ENCODE data around the gene SLC2A1. TPM values are rescaled to one million over a fixed set of nuclear protein-coding genes. Genes with fewer than 3 reads are reported as not detected.

SLC2A1 gene
- total RNA-seq, 2 donors from 2014 or later: 39.9 to 121 TPM

DNA sequence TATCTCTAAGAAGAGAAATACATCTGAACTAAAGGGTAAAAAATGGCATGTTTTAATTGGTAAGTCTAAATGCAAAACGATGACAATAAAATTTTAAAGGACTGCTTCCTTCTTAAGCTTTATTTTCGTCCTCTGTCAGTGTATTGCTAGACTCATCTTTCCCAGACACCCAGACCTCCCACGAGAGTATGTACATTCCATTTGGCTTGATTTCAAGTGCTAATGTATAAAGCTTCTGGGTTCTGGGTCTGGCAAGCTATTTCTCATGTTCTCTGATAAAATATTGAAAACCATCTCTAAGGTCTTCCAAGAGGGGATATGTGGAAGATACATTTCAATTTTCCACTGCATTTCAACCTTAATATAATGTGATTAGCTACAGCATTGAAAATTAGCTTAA is 24.6 kb upstream of the SLC2A1 start:
- H3K36me3 Mint-ChIP-seq: no peaks in the 10 kb centered on the region
- no peak overlapping the region for H3K27ac Mint-ChIP-seq
- DNase-seq (ENCODE audit: low spot score in 2 of 2): no peak
- ATAC-seq: no peak
- H3K9me3 Mint-ChIP-seq: no peaks in the 10 kb centered on the region

DNA sequence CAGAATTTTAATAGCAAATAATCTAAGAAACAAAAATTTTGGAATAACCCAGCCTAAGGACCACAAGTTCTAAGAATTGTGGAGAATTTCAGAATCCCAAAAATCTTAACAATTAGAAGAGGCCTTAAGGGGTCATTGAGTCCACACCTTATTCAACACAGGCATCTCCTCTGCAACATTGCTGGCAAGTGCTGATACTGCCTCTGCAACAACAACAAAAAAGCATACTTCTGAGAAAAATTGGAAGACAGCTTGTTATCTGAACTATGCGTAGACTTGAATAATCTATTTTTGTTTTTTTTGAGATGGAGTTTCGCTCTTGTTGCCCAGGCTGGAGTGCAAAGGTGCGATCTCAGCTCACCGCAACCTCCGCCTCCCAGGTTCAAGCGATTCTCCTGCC is 24.0 kb upstream of the SLC2A1 start:
- ATAC-seq (no peak), DNase-seq (ENCODE audit: low spot score in 2 of 2) (no peak)
- no peak overlapping the region for H3K27ac Mint-ChIP-seq
- no peaks in the 10 kb centered on the region for H3K9me3 Mint-ChIP-seq
- no peaks in the 10 kb centered on the region for H3K36me3 Mint-ChIP-seq

DNA sequence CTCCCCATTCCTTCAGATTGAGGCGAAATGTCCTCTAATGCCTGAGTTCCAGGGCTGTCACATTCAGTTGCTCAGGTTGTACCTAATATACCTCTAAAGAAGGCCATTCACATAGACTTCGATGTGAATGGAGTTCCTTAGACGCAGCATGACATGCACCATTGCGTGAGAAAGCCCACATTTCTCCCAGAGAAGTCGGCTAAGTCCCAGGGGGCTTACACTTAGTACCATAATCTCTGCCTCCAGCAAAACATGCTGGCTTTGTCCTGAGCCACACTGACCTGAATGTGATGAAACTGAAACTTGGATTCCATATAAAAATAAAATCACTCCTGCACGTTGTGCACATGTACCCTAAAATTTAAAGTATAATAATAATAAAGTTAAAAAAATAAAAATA is 23.2 kb upstream of the SLC2A1 start:
- ATAC-seq (no peak), DNase-seq (ENCODE audit: low spot score in 2 of 2) (no peak)
- H3K27ac Mint-ChIP-seq: no peak overlapping the region
- H3K36me3 Mint-ChIP-seq: no peaks in the 10 kb centered on the region
- no peaks in the 10 kb centered on the region for H3K9me3 Mint-ChIP-seq

DNA sequence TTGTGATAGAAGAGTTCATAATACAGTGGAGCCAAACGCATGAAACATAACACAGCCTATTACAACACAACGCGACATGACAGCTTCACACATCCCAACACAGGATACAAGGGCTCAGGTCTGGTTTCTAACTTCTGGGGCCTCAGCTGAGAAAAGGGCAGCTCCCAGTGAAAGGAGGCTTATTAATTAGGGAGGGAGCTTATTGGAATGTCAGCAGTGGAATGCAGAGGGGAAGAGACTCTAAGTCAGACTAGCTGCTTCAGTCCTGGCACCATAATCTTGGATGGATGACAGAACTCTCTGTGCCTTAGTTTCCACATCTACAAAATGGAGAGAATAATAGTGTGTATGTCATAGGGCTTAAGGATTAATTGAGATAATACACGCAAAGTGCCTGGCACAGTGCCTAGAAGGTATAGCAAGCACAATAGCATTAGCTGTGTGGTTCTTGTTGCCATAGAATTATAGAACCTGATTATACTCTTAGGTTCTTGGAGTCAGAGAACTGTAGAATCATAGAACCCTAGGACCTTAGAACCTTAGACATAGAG is 22.7 kb upstream of the SLC2A1 start:
- ATAC-seq: no peak
- H3K9me3 Mint-ChIP-seq: no peaks in the 10 kb centered on the region

DNA sequence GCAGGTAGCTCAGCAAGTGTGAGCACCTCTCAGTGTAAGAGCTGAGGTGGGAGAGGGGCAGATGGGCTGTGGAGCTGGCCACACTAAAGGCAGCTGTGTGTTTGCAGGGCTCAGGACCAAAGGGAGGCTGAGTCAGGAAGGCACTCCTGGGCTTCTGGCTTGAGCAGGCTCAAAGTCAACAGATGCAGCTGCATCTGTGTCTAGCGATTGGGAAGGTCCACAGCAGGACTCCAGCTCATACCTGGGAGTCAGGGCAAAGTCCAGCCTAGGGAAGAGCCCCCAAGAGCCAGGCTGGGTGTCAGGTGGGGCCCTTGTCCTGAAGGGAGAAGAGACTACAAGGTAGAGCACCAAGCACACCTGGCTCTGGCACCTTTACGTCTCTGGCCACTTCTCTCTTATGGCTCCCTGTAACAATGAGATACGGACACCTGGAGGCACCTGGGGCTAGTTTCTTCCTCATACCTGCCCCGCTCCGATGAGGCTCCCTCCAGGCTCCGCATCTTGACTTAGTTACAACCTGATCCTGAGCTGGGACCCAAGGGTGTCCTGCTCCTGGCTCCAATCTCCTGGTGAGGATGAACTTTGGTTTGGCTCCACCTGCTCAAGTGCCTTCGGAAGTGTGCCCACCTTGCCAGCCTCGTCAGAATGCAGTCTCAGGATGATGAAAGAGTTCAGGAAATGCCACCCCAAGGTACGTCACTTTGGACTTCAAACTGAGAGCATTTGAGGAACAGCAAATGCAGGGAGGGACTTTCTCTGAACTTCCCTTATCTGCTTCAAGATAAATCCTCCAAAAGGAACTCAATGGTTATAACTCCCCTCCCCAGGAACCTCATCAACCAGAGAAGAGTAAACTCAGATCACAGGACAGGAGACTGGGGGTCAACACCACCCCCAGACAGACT is 21.5 kb upstream of the SLC2A1 start:
- no peak overlapping the region for H3K27ac Mint-ChIP-seq
- H3K36me3 Mint-ChIP-seq: no peaks in the 10 kb centered on the region
- no peak for DNase-seq (ENCODE audit: low spot score in 2 of 2)
- H3K9me3 Mint-ChIP-seq: no peaks in the 10 kb centered on the region
- ATAC-seq: no peak

More for the DNA sequence above, 22.7 kb upstream of the SLC2A1 start:
- H3K27ac Mint-ChIP-seq: peak overlapping the region in 1 of 2 donors; percentile 6
- DNase-seq (ENCODE audit: low spot score in 2 of 2): no peak
- H3K36me3 Mint-ChIP-seq: no peaks in the 10 kb centered on the region

DNA sequence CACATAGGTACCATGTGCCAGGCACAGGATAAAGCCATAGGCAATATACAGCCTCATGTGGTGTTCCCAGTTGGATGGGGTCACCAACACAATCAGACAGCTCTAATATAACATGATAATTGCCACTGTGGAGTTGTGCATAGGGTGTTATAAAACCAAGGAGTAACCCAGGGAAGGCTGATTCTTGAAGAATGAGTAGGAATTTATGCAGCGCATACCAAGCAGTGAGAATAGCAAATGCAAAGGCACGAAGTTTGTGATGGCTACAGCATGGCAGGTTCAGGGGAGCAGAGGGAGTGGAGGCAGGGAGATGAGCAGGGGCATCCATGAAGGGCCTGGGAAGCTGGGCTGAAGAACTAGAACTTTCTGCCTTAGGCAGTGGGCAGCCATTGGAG is 20.4 kb upstream of the SLC2A1 start:
- no peaks in the 10 kb centered on the region for H3K9me3 Mint-ChIP-seq
- DNase-seq (ENCODE audit: low spot score in 2 of 2) (no peak), ATAC-seq (no peak)
- no peak overlapping the region for H3K27ac Mint-ChIP-seq
- no peaks in the 10 kb centered on the region for H3K36me3 Mint-ChIP-seq

DNA sequence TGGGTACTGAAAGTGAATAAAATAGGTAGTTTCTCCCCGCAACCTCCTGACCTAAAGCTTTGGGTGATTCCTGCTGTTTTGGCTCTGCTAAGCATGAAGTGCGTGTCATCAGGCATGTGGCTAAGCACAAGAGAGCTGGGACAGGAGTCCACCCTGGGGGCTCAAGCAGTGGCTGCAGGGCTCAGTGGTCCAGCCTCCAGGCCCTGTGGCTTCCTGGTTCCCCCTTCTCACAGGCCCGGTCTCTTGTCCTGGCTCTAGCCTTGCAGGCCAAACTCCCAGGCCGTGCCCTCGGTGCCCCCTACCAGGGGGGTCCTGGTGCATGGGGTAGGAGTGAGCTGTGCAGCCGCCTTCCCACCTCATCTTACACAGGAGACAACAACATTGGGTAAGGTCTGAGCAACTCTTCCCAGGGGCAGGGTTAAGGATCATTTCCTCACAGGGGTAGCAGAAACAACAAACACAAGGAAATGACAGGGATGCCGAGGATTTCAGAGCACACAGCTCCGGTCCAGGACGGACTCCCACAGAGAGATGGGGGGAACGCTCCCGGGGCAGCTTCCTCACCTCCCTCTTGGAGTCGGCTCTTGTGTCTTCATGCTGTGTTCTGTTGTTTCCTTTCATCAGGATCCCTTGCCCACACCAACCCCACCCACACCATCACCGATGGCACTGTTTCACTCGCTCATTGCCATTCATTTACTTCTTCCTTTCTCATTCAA is 19.8 kb upstream of the SLC2A1 start:
- Mint-ChIP-seq H3K36me3 (no peaks in the 10 kb centered on the region), H3K9me3 (no peaks in the 10 kb centered on the region), H3K27ac (no peak overlapping the region)
- DNase-seq (ENCODE audit: low spot score in 2 of 2) (no peak), ATAC-seq (no peak)

DNA sequence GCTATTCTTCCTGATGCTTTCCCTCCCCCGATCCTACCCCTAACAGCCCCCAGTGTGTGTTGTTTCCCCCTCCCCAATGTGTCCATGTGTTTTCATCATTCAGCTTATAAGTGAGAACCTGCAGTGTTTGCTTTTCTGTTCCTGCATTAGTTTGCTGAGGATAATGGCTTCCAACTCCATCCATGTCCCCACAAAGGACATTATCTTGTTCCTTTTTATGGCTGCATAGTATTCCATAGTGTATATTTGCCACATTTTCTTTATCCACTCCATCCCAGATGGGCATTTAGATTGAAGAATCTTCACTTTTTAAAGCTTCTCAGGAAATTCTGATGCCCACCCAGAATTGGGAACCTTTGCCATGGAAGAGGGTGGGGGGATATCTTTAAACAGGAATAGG is 19.0 kb upstream of the SLC2A1 start:
- ATAC-seq: no peak
- Mint-ChIP-seq H3K9me3 (no peaks in the 10 kb centered on the region), H3K36me3 (no peaks in the 10 kb centered on the region), H3K27ac (no peak overlapping the region)
- DNase-seq (ENCODE audit: low spot score in 2 of 2): no peak

DNA sequence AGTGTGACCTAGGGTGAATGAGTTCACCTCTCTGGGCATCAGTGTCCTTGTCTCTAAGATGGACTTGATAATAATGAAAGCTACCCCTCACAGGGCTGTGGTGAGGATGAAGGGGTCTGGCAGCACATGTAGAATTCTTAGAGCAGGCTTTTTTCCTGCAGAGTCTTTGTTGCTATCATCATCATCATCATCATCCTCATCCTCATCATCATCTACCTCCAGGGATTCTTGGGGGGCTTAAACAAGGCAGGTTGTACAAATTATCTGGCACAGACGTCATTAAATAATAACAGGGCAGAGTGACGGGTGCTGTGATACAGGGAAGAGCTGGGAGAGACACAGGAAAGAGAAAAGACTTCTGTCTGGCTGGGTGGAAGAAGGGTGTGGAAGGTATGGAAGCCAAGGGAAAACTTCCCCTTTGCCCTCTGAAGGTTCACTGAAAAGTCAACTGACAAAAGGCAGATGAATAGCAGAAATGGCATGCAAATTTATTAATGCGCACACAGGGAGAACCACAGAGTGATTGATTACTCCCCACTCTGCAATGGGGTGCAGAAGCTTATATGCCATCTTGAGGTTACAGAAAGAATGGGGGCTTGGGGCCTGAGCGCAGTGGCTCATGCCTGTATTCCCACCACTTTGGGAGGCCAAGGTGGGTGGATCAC is 17.0 kb upstream of the SLC2A1 start:
- DNase-seq (ENCODE audit: low spot score in 2 of 2) (no peak), ATAC-seq (no peak)
- H3K9me3 Mint-ChIP-seq: no peaks in the 10 kb centered on the region
- no peaks in the 10 kb centered on the region for H3K36me3 Mint-ChIP-seq
- H3K27ac Mint-ChIP-seq: peak overlapping the region in 1 of 2 donors; percentile 32

DNA sequence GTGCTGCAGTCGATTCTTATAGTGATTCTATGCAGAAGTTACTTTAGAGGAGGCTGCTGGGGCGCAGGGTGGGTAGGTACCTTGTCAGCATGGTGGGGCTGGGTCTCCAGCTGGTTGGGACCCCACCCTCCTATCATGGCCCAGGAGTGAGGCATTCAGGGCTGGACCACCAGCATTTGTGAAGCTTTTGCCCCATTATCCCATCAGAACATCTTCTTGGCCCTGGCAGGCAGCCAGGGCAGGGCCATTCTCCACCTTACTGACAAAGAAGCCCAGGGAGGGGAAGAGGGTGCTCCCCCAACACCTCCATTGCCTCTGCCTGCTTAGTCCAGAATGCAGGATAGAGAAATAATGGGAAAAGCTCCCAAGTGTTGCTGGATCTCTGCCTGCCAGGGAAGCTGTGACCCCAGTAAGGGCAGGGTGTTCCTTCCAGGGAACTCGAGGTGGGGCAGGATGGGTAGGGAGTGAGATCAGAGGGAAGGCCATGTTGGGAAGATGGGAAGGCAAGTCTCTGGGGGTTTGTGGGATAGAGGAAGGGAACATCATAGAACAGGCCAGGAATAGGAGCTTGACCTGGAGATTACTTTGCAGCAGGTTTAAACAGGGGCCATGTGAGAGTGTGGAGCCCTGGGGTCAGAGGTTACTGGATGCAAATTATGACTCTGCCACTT is 16.2 kb upstream of the SLC2A1 start:
- no peak for DNase-seq (ENCODE audit: low spot score in 2 of 2)
- no peaks in the 10 kb centered on the region for H3K36me3 Mint-ChIP-seq
- H3K27ac Mint-ChIP-seq: peak overlapping the region; percentile 17 to 32
- ATAC-seq: no peak
- H3K9me3 Mint-ChIP-seq: no peaks in the 10 kb centered on the region

DNA sequence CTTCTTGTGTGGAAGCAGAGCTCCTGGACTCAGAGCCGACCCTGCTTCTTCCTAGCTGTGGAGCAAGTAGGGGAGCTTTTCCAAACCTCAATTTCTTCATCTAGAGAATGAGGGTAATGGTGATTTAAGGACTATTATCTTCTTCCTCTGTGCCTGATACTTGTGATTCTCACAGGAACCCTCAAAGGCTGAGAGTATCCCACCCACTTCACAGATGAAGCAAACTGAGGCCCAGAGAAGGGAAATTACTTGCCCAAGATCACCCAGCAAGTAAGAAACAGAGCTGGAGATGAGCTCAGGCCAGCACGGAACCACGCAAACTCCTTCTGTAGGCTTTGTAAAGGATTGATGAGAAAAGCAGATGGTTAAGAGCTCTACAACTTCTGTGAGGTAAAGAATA is 15.1 kb upstream of the SLC2A1 start:
- Mint-ChIP-seq H3K27ac (no peak overlapping the region), H3K9me3 (no peaks in the 10 kb centered on the region), H3K36me3 (no peaks in the 10 kb centered on the region)
- ATAC-seq (no peak), DNase-seq (ENCODE audit: low spot score in 2 of 2) (no peak)

DNA sequence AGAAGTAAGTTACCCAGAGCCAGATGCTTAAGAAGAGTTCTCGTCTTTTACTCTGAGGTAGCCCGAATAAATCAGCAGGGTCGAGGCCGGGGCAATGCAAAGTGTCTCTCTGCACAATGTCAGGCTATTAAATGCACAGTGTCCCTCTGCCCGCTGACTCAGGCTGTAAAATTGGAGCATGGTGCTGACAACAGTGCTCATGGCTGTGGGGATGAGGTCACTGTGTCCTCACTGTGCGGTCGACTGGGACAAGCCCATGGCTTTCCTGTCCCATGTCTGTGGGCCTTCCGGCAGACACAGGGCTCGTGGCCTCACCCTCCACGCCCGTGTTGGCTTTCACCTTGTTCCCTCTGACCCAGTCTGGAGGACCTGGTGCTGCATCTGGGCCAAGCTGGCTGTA is 14.6 kb upstream of the SLC2A1 start:
- Mint-ChIP-seq H3K27ac (no peak overlapping the region), H3K9me3 (no peaks in the 10 kb centered on the region), H3K36me3 (no peaks in the 10 kb centered on the region)
- no peak for ATAC-seq
- no peak for DNase-seq (ENCODE audit: low spot score in 2 of 2)

DNA sequence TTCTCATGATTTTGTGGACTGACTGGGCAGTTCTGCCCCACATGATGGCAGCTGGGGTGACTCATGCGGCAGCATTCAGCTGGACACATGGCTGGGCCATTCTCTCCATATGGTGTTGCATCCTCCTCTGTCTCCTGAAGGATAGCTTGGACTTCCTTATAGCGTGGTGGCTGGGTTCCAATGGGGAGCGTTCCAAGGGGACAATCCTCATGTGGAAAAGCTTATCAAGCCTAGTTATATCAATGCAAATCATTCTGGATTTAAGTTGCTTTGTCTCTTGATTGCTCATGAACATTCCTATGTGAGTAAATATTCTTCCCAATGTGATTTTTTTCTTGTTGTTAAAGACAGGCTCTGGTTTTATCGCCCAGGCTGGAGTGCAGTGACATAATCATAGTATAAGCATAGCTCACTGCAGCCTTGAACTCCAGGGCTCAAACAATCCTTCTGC is 13.2 kb upstream of the SLC2A1 start:
- Mint-ChIP-seq H3K36me3 (no peaks in the 10 kb centered on the region), H3K9me3 (no peaks in the 10 kb centered on the region), H3K27ac (no peak overlapping the region)
- no peak for DNase-seq (ENCODE audit: low spot score in 2 of 2)
- no peak for ATAC-seq

DNA sequence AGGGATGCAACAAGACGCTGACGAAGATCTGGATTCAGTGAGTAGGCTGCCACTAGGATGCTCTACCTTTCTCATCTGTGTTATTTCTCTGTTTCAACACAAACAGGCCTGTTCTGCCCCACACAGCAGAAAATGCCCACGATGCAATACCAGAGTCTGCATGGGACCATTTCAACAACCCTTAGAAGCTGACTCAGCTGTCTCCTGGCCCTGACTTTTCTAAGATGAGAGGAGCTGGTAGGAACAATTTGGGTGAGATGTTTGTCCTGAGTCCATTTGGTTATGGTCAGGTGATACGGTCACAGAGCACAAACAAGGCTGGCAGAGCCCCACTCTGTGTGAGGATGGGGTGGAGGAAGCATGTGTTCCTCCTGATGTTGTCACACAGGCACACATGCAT is 11.5 kb upstream of the SLC2A1 start:
- H3K27ac Mint-ChIP-seq: no peak overlapping the region
- no peak for ATAC-seq
- no peaks in the 10 kb centered on the region for H3K9me3 Mint-ChIP-seq
- H3K36me3 Mint-ChIP-seq: no peaks in the 10 kb centered on the region
- no peak for DNase-seq (ENCODE audit: low spot score in 2 of 2)

DNA sequence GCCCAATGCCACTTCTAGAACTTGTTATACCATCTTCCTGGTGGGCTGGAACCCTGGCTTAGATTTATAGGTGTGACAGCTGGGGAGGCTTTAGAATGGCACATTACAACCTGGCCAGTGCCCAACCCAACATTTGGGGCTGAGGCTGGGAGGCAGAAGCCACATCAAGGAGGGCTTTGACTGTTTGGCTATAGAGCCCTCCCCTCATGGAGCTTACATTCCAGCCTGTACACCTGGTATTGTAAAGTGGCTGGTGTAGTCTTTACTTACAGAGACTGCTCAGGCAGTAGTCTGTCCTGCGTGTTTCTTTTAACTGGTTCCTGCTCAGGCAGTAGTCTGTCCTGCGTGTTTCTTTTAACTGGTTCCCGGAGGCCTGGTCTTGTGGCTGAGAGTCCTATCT is 10.0 kb upstream of the SLC2A1 start:
- ATAC-seq (no peak), DNase-seq (ENCODE audit: low spot score in 2 of 2) (no peak)
- Mint-ChIP-seq H3K9me3 (no peaks in the 10 kb centered on the region), H3K27ac (no peak overlapping the region), H3K36me3 (no peaks in the 10 kb centered on the region)

DNA sequence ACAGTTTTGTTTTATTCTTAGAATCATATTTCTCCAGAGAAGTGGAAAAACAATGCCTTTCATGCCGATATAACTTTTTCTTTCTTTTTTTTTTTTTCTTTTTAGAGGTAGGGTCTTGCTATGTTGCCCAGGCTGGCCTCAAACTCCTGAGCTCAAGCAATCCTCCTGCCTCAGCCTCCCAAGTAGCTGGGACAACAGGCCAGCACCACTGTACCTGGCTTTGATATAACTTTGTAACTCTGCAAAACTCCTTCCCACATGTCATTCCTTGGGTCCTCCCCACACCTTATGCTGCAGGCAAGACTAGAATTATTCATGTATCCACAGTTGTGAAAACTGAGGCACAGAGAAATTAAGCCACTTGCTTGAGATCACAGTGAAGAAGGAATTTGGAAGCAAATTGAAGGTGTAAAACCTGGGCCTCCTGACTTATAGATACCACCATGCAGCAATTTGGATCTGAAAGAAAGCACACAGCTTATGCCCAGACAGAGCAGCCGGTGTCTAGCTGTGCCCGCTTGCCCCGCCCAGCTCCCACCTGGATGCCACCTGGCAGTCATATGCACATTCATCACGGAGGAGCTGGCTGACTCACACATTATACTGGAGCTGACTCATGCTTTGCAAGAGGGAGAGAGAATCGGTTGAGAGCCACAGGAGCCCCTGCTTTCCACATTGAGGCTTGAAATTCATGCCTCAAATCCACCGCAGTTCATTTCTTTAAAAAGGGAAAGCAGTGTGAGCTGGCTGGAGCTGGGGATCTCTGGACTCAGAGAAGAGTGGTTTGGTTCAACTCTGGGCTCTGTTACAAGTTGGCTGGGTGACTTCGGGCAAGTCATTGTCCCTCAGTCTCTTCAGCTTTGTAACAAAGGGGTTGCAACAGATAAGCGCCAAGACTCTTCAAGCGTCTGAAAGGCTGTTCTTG is 8.3 kb upstream of the SLC2A1 start:
- ATAC-seq (peak; percentile 47 to 57), DNase-seq (ENCODE audit: low spot score in 2 of 2) (no peak)
- Mint-ChIP-seq H3K9me3 (no peaks in the 10 kb centered on the region), H3K36me3 (no peaks in the 10 kb centered on the region), H3K27ac (no peak overlapping the region)

Data from activated naive CD4-positive, alpha-beta T cell treated with anti-CD3 and anti-CD28 coated beads, Interleukin-2, amount 50 U/mL, for 72 hours (primary cell).